Uterus (tissue), 4 donors: Measurements from ENCODE around the gene UCP2. TPM values are rescaled to one million over a fixed set of nuclear protein-coding genes. Genes with fewer than 3 reads are reported as not detected.

Experiments
- DNase-seq, 2 donors: peaks; one replicate each; pipeline ENCODE4 v3.0.0-alpha.2; 2019 to 2020
- H3K27ac ChIP-seq, 2 donors: fragments of 200-600 bp; sonication (generic); 1 replicate in 1 of 2; 2 replicates in 1 of 2; pipeline ENCODE4 v1.5.1; 2016 to 2018
- H3K27me3 ChIP-seq, 2 donors: fragments of 200-600 bp; sonication (generic); one replicate each; pipeline ENCODE4 v1.5.1; 2018 to 2019; ENCODE audit warnings: control low read depth in 1 of 2
- H3K36me3 ChIP-seq, 2 donors: fragments of 200-600 bp; sonication (generic); one replicate each; pipeline ENCODE4 v1.5.1; 2019; ENCODE audit warnings: control low read depth in 1 of 2
- H3K4me1 ChIP-seq, 2 donors: fragments of 200-600 bp; sonication (generic); one replicate each; pipeline ENCODE4 v1.5.1; 2018 to 2019; ENCODE audit warnings: control low read depth in 1 of 2
- H3K4me3 ChIP-seq, 2 donors: fragments of 200-600 bp; sonication (generic); 1 replicate in 1 of 2; 2 replicates in 1 of 2; pipeline ENCODE4 v1.5.1; 2018 to 2019; ENCODE audit warnings: mild to moderate bottlenecking in 1 of 2
- H3K9me3 ChIP-seq, 2 donors: fragments of 200-600 bp; sonication (generic); one replicate each; pipeline ENCODE4 v1.5.1; 2019; ENCODE audit warnings: control low read depth in 1 of 2
- CTCF ChIP-seq, 4 experiments: fragments of 200-600 bp in 2 of 4; fragments of 450-650 bp in 2 of 4; sonication (generic) in 2 of 4; IDR thresholded peaks; one replicate each; pipeline ENCODE4 v1.5.1; 2016 to 2019; ENCODE audit warnings: antibody characterized with exemption in 4 of 4, mild to moderate bottlenecking in 2 of 4, moderate library complexity in 1 of 4
- POLR2A ChIP-seq, 2 donors: fragments of 450-650 bp; IDR thresholded peaks; one replicate each; pipeline ENCODE4 v1.6.1; 2016; ENCODE audit warnings: antibody characterized with exemption in 2 of 2, mild to moderate bottlenecking in 1 of 2, moderate library complexity in 1 of 2
- intact Hi-C: fragments of 100-400 bp; cut with DNase I; formaldehyde crosslinking; loops from one replicate; pipeline ENCODE4 v1.15.1; 2023; ENCODE audit warnings: low total_unique reads
- total RNA-seq, 4 donors: library from RNA; depleted of rRNA in 3 of 4; stranded (reverse); fragments of >200 nt in 3 of 4; gene quantifications; one replicate each; pipeline versions ENCODE4 v1.1.0 to v1.2.4, GENCODE V29; 2014 to 2023
- donor health status: DM: yes; HTN: yes; CAD: no.

Gene UCP2
- total RNA-seq, 4 donors from 2014 or later: 10.8 to 64.7 (median 33.7) TPM; not detected in 1

- intact Hi-C loops: no loop called here
- no peak for DNase-seq
These were observed 27.1 kb upstream of the UCP2 start for GRCh38 chr11:74009675-74010305.

GRCh38 chr11:74009230-74009547, 26.5 kb upstream of the UCP2 start:
- Histone ChIP-seq H3K9me3 (no peaks in the 10 kb centered on the region), H3K36me3 (no peaks in the 10 kb centered on the region), H3K4me3 (no peak overlapping the region), H3K27ac (no peak overlapping the region), H3K4me1 (no peaks in the 10 kb centered on the region), H3K27me3 (no peaks in the 10 kb centered on the region)
- TF ChIP-seq POLR2A (IDR thresholded peaks at IDR 0.05): no peak
- no peak for TF ChIP-seq CTCF (IDR thresholded peaks at IDR 0.05)
- intact Hi-C loops: no loop called here
- DNase-seq: no peak

More at GRCh38 chr11:74009675-74010305, 27.1 kb upstream of the UCP2 start:
- Histone ChIP-seq H3K27me3 (no peaks in the 10 kb centered on the region), H3K4me3 (no peak overlapping the region), H3K4me1 (no peaks in the 10 kb centered on the region), H3K36me3 (no peaks in the 10 kb centered on the region), H3K9me3 (no peaks in the 10 kb centered on the region), H3K27ac (no peak overlapping the region)
- TF ChIP-seq CTCF (IDR thresholded peaks at IDR 0.05) (no peak), POLR2A (IDR thresholded peaks at IDR 0.05) (no peak)

GRCh38 chr11:74008373-74009229, 26.0 kb upstream of the UCP2 start, which contains the start of gene UCP3:
Gene UCP3, minus strand, starts transcription at chr11:74009085. Its CDS starts 2,043 bp downstream, at chr11:74007042.
- TF ChIP-seq CTCF (IDR thresholded peaks at IDR 0.05) (no peak), POLR2A (IDR thresholded peaks at IDR 0.05) (no peak)
- intact Hi-C loops: no loop called here
- H3K27me3 ChIP-seq: no peaks in the 10 kb centered on the region
- H3K4me1 ChIP-seq: no peaks in the 10 kb centered on the region
- H3K4me3 ChIP-seq: no peak within 1 kb of the TSS
- H3K27ac ChIP-seq: no peak within 1 kb of the TSS
- DNase-seq: no peak
- no peaks in the 10 kb centered on the region for H3K9me3 ChIP-seq
- no peaks in the 10 kb centered on the region for H3K36me3 ChIP-seq

- no peaks in the 10 kb centered on the region for H3K4me1 ChIP-seq
- DNase-seq: no peak
These were observed 25.2 kb upstream of the UCP2 start for GRCh38 chr11:74007691-74008372.

More at GRCh38 chr11:74007691-74008372, 25.2 kb upstream of the UCP2 start:
- intact Hi-C loops: no loop called here
- Histone ChIP-seq H3K4me3 (no peak overlapping the region), H3K27me3 (no peaks in the 10 kb centered on the region), H3K9me3 (no peaks in the 10 kb centered on the region), H3K27ac (no peak overlapping the region), H3K36me3 (no peaks in the 10 kb centered on the region)
- TF ChIP-seq CTCF (IDR thresholded peaks at IDR 0.05) (no peak), POLR2A (IDR thresholded peaks at IDR 0.05) (no peak)
